ENCODE measurements around the gene COL4A6.

COL4A6 gene

DNA sequence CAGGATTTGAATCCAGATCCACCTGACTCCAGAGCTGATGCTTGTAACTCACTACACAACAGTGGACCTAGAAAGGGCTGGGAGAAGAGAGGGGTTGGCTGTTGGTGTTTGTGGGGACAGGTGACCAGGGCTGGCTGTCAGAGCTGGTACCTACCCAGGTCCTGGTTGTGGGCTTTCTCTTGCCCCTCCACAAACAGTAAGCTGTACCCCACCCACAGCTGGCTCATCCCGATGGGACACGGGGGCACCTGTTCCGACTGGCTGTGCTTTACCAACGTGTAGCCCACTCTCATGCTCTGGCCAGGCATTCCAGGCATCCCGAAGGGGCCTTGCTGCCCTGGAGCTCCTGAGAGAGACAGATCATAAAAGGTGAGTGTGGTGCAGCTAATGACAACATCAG, 277.9 kb downstream of the COL4A6 start:
- Histone ChIP-seq H3K27me3 (ENCODE audit: control insufficient read depth, insufficient read depth, low read length) (peaks cover 17% of the 10 kb centered on the region; the same call in 1 of the 2 replicates), H3K9ac (ENCODE audit: low read length) (no peak overlapping the region), H3K27ac (ENCODE audit: low read depth, low read length) (no peak overlapping the region), H3K36me3 (ENCODE audit: control insufficient read depth, insufficient read depth, low read length) (no peaks in the 10 kb centered on the region), H3K4me3 (ENCODE audit: low read depth, low read length) (no peak overlapping the region), H3K4me1 (ENCODE audit: control insufficient read depth, insufficient read depth, low read length) (no peaks in the 10 kb centered on the region), H3K9me3 (ENCODE audit: control insufficient read depth, insufficient read depth, low read depth, low read length) (no peaks in the 10 kb centered on the region)

DNA sequence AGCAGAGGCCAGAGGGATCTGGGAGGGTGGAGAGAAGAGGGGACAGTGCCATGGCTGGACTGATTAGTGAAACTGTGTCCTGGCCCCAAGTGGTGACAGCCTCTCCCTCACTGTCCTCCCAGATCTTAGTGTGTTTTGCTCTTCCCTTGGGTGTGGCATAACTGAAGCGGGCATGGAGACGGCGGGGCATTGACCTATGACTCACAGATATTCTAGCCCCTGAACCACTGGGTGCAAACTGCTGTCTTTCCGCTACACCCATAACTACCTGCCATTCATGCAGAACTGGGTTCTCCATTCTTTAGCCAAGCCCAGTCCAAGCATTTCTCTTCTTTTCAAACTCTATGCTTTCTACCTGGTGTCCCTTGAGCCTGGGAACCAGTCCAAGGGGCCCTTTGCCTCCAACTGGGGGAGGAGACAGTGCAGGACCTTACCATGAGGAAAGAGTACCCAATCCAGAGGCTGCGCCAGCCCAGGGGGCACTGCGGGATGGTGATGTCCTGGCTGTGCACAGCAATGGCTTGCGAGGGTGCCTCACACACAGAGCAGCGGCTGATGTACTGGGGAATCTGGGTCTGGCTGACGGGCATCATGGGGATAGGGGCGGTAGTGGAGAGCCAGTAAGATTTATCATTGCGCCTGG, 279.1 kb downstream of the COL4A6 start:
- Histone ChIP-seq H3K4me1 (ENCODE audit: control insufficient read depth, insufficient read depth, low read length) (no peaks in the 10 kb centered on the region; the same call in 1 of the 2 replicates), H3K27me3 (ENCODE audit: control insufficient read depth, insufficient read depth, low read length) (peaks cover 17% of the 10 kb centered on the region; the same call in 1 of the 2 replicates), H3K9me3 (ENCODE audit: control insufficient read depth, insufficient read depth, low read depth, low read length) (no peaks in the 10 kb centered on the region), H3K27ac (ENCODE audit: low read depth, low read length) (no peak overlapping the region), H3K9ac (ENCODE audit: low read length) (no peak overlapping the region), H3K36me3 (ENCODE audit: control insufficient read depth, insufficient read depth, low read length) (no peaks in the 10 kb centered on the region), H3K4me3 (ENCODE audit: low read depth, low read length) (no peak overlapping the region)

DNA sequence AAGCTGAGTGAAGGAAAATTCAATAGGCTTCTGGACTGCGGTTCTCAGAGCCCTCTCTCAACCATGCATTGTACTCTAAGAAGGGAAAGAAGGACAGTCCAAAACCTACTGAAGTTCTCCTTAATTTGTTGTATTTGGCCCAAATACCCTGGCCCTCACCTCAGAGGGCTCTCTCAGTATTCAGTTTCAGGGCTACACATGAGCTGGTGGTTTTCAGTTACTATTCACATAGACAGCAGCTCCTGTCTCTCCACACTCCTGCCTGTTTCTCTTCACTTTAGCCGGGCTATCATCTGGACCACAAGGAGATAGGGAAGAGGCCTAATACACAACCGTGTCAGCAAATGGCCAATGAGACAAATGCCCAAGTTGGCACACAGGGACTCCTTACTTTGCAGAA, 280.6 kb downstream of the COL4A6 start:
- no peak overlapping the region for H3K4me3 ChIP-seq (ENCODE audit: low read depth, low read length)
- H3K27ac ChIP-seq (ENCODE audit: low read depth, low read length): no peak overlapping the region
- H3K27me3 ChIP-seq (ENCODE audit: control insufficient read depth, insufficient read depth, low read length): peaks cover 15% of the 10 kb centered on the region; the same call in 1 of the 2 replicates
- H3K9me3 ChIP-seq (ENCODE audit: control insufficient read depth, insufficient read depth, low read depth, low read length): no peaks in the 10 kb centered on the region
- H3K9ac ChIP-seq (ENCODE audit: low read length): no peak overlapping the region
- H3K36me3 ChIP-seq (ENCODE audit: control insufficient read depth, insufficient read depth, low read length): no peaks in the 10 kb centered on the region
- no peaks in the 10 kb centered on the region; the same call in 1 of the 2 replicates for H3K4me1 ChIP-seq (ENCODE audit: control insufficient read depth, insufficient read depth, low read length)

DNA sequence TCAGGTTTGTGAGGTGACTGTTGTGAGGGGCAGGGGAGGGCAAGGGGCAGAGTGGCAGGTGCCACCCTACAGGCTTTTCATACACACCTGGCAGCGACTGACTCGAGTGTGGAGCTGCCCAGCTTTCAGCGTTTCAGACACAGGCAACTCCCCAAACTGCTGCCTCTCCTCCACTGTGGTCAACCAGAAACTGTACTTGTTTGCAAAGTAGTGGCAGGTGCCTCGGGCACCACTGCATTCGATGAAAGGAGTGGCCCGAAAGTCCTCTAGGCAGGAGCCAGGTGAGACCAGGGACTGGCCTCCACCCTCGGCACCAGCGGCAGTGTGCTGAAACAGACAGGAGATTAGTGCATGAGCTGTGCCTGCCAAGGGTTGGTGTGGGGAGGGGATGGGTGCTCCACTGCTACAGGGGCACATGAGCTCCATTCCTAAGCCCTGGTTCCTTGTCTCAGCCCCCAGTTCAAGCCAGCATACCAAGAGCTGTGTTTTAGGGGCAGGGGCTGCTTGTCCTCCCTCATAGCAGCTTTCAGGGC, 281.2 kb downstream of the COL4A6 start:
- no peak overlapping the region for H3K27ac ChIP-seq (ENCODE audit: low read depth, low read length)
- peaks cover 11% of the 10 kb centered on the region; the same call in 1 of the 2 replicates for H3K27me3 ChIP-seq (ENCODE audit: control insufficient read depth, insufficient read depth, low read length)
- H3K9me3 ChIP-seq (ENCODE audit: control insufficient read depth, insufficient read depth, low read depth, low read length): no peaks in the 10 kb centered on the region
- H3K4me3 ChIP-seq (ENCODE audit: low read depth, low read length): no peak overlapping the region
- no peaks in the 10 kb centered on the region for H3K36me3 ChIP-seq (ENCODE audit: control insufficient read depth, insufficient read depth, low read length)
- no peak overlapping the region for H3K9ac ChIP-seq (ENCODE audit: low read length)
- H3K4me1 ChIP-seq (ENCODE audit: control insufficient read depth, insufficient read depth, low read length): no peaks in the 10 kb centered on the region; the same call in 1 of the 2 replicates

DNA sequence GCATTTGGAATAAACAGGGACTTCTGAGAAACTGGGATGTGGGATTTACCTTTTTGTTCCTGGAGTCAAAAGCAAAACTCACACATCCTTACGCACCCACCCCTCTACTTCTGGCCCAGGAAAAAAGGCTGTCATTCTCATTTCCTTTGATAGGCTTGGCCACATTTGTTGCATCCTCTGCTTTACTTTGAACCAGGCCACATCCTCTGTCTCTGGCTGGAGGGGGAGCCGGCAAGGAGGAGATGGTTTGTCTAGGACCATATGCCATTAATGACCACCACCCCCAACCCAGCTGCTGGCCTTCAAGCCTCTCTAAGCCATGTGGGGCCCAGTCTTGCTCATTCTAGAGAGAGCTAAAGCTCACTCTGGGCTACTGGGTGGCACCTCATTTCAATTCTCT, 282.1 kb downstream of the COL4A6 start:
- Histone ChIP-seq H3K27me3 (ENCODE audit: control insufficient read depth, insufficient read depth, low read length) (peaks cover 11% of the 10 kb centered on the region; the same call in 1 of the 2 replicates), H3K9ac (ENCODE audit: low read length) (no peak overlapping the region), H3K27ac (ENCODE audit: low read depth, low read length) (no peak overlapping the region), H3K4me3 (ENCODE audit: low read depth, low read length) (no peak overlapping the region), H3K36me3 (ENCODE audit: control insufficient read depth, insufficient read depth, low read length) (no peaks in the 10 kb centered on the region), H3K9me3 (ENCODE audit: control insufficient read depth, insufficient read depth, low read depth, low read length) (no peaks in the 10 kb centered on the region), H3K4me1 (ENCODE audit: control insufficient read depth, insufficient read depth, low read length) (no peaks in the 10 kb centered on the region; the same call in 1 of the 2 replicates)

DNA sequence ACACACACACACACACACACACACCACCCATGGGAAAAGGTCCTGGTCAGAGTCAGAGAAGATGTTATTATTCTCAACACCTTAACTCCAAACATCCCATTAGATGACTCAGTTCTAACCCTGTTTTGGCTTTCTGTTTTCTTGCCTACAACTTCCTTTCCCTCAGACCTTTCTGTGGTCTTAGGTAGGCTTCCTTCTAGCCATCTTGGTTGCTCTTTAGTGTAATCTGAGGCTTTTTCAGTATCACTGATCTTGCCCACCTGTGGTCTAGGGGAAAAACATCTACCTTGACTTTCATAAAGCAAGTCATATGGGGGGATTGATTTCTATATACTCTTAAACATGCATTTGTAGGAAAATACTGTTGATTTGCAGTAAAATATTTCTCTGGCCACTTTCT, 289.7 kb downstream of the COL4A6 start:
- Histone ChIP-seq H3K4me1 (ENCODE audit: control insufficient read depth, insufficient read depth, low read length) (no peaks in the 10 kb centered on the region), H3K27ac (ENCODE audit: low read depth, low read length) (no peak overlapping the region), H3K27me3 (ENCODE audit: control insufficient read depth, insufficient read depth, low read length) (no peaks in the 10 kb centered on the region; the same call in 1 of the 2 replicates), H3K9ac (ENCODE audit: low read length) (no peak overlapping the region), H3K9me3 (ENCODE audit: control insufficient read depth, insufficient read depth, low read depth, low read length) (no peaks in the 10 kb centered on the region), H3K36me3 (ENCODE audit: control insufficient read depth, insufficient read depth, low read length) (no peaks in the 10 kb centered on the region), H3K4me3 (ENCODE audit: low read depth, low read length) (no peak overlapping the region)

DNA sequence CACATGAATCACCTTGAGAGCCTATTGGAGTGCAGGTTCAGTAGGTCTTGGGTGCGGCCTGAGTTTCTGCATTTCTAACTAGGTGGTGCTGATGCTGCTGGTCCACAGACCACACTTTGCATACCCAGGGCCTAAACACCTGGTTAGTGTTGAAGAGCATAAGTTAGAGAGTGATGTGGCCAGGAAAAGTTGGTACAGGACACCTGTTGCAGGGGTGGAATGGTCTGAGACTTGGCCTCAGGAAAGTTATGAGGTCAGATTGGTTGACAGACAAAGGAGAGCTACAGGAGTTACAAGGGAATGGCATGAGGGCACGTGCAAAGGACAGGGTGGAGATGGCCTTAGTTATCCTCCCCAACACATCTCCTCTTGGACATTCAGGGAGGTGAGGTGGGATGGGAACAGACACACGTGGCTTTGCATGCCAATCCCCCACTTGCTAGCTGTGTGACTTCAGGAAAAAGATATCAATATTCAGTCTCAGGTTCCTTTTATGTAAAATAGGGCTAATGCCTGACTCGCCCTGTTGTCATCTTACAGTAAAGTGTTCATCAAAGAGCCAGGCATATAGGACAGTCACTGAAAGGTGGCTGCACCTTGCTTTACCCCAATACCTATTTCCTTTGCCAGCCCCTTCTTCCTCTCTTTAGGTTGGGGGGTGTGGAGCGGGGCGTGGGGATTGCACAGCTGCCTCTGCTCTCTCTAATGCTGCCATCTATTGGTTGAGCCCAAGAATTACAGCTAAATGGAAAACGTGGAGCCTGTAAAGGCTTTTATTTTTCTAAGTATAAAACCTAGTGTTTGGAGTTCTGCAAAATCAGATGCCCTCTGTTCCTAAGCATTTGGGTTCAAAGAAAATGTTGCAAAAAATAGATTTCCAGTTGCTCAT, 299.2 kb downstream of the COL4A6 start:
- no peak overlapping the region for H3K9ac ChIP-seq (ENCODE audit: low read length)
- H3K27me3 ChIP-seq (ENCODE audit: control insufficient read depth, insufficient read depth, low read length): peaks cover 3% of the 10 kb centered on the region; the same call in 1 of the 2 replicates
- H3K27ac ChIP-seq (ENCODE audit: low read depth, low read length): no peak overlapping the region
- no peak overlapping the region for H3K4me3 ChIP-seq (ENCODE audit: low read depth, low read length)
- no peaks in the 10 kb centered on the region for H3K36me3 ChIP-seq (ENCODE audit: control insufficient read depth, insufficient read depth, low read length)
- no peaks in the 10 kb centered on the region for H3K9me3 ChIP-seq (ENCODE audit: control insufficient read depth, insufficient read depth, low read depth, low read length)
- no peaks in the 10 kb centered on the region for H3K4me1 ChIP-seq (ENCODE audit: control insufficient read depth, insufficient read depth, low read length)

DNA sequence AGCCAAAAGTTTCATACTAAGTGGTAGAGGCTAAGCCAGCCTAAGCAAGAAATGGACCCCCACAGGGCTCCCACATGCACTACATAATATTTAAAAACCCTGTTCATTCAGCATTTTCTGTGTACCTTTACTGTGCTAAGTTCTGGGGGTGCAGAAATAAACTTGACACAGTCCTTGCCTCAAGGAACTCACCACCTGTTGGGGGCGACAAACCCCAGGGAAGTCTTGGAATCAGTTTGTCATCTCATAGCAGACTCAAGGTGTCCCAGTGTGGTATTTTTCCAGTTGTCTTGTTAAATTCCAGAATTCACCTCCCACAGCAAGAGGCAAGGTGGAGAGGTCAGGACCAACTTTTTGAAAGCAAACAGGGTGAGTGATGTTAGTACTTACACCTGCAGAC, 303.5 kb downstream of the COL4A6 start:
- Histone ChIP-seq H3K9me3 (ENCODE audit: control insufficient read depth, insufficient read depth, low read depth, low read length) (no peaks in the 10 kb centered on the region), H3K9ac (ENCODE audit: low read length) (no peak overlapping the region), H3K27ac (ENCODE audit: low read depth, low read length) (no peak overlapping the region), H3K4me3 (ENCODE audit: low read depth, low read length) (no peak overlapping the region), H3K36me3 (ENCODE audit: control insufficient read depth, insufficient read depth, low read length) (no peaks in the 10 kb centered on the region), H3K4me1 (ENCODE audit: control insufficient read depth, insufficient read depth, low read length) (no peaks in the 10 kb centered on the region; the same call in 1 of the 2 replicates), H3K27me3 (ENCODE audit: control insufficient read depth, insufficient read depth, low read length) (peaks cover 3% of the 10 kb centered on the region; the same call in 1 of the 2 replicates)

DNA sequence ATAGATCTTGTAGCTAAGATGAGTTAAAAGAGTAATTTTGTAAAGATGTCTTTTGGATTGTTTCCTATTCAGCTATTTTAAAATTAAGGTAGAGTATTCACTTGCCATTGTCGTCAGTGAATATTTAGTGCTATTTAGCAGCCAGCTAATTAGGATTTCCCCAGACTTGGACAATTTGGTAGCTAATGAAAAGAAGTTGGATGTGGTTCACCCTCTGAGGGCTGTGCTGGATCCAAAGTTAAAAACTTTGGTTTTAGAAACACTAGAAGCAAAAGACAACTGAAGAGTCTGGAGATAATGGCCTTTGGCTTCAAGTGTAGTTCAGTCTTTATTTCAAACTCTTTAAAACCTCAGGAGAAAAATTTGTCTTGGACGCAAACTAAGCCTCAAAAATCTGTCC, 305.3 kb downstream of the COL4A6 start:
- Histone ChIP-seq H3K4me3 (ENCODE audit: low read depth, low read length) (no peak overlapping the region), H3K36me3 (ENCODE audit: control insufficient read depth, insufficient read depth, low read length) (no peaks in the 10 kb centered on the region), H3K27ac (ENCODE audit: low read depth, low read length) (no peak overlapping the region), H3K4me1 (ENCODE audit: control insufficient read depth, insufficient read depth, low read length) (no peaks in the 10 kb centered on the region; the same call in 1 of the 2 replicates), H3K9ac (ENCODE audit: low read length) (no peak overlapping the region), H3K27me3 (ENCODE audit: control insufficient read depth, insufficient read depth, low read length) (no peaks in the 10 kb centered on the region), H3K9me3 (ENCODE audit: control insufficient read depth, insufficient read depth, low read depth, low read length) (no peaks in the 10 kb centered on the region)

DNA sequence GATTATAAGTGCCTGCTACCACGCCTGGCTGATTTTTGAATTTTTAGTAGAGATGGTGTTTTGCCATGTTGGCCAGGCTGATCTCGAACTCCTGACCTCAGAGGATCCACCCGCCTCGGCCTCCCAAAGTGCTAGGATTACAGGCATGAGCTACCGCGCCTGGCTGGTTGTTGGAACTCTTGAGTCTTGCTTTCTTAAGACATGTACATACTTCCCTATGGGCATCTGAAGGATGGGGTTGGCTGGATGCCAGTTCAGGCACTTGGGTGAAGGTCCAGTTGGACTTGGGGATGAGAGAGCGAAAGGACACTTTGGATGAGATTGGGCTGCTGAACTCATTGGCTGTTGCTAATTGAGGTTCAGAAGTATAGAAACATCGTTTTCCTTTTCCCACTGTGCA, 306.2 kb downstream of the COL4A6 start:
- Histone ChIP-seq H3K27ac (ENCODE audit: low read depth, low read length) (no peak overlapping the region), H3K4me3 (ENCODE audit: low read depth, low read length) (no peak overlapping the region), H3K9me3 (ENCODE audit: control insufficient read depth, insufficient read depth, low read depth, low read length) (no peaks in the 10 kb centered on the region), H3K9ac (ENCODE audit: low read length) (no peak overlapping the region), H3K4me1 (ENCODE audit: control insufficient read depth, insufficient read depth, low read length) (peaks cover 6% of the 10 kb centered on the region), H3K36me3 (ENCODE audit: control insufficient read depth, insufficient read depth, low read length) (no peaks in the 10 kb centered on the region), H3K27me3 (ENCODE audit: control insufficient read depth, insufficient read depth, low read length) (no peaks in the 10 kb centered on the region)

DNA sequence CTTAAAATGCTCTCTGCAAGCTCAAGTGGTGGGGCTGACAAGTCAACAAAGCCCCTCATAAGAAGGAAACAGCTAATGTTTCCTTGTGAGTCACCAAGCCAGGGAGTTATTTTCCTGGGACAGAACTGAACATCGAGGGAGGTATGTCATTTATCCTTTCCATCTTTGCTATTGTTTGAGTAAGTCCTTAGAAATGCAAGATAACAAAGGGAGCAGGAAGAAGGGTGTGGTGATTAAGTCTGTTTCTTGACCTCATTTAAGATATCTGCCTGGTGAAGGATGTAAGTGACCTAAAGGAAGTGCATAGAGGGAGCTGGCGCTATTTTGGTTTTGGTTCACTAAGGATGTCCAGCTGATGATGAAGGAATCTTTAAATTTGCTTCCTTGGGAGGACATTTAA, 306.8 kb downstream of the COL4A6 start:
- Histone ChIP-seq H3K9me3 (ENCODE audit: control insufficient read depth, insufficient read depth, low read depth, low read length) (no peaks in the 10 kb centered on the region), H3K27me3 (ENCODE audit: control insufficient read depth, insufficient read depth, low read length) (no peaks in the 10 kb centered on the region), H3K9ac (ENCODE audit: low read length) (no peak overlapping the region), H3K4me1 (ENCODE audit: control insufficient read depth, insufficient read depth, low read length) (peaks cover 11% of the 10 kb centered on the region), H3K4me3 (ENCODE audit: low read depth, low read length) (no peak overlapping the region), H3K36me3 (ENCODE audit: control insufficient read depth, insufficient read depth, low read length) (no peaks in the 10 kb centered on the region), H3K27ac (ENCODE audit: low read depth, low read length) (no peak overlapping the region)

Measured in HUES6 (cell line).